Motor neuron (in vitro differentiated cells): Measurements from ENCODE around the gene CHSY1. TPM values are rescaled to one million over a fixed set of nuclear protein-coding genes. Genes with fewer than 3 reads are reported as not detected.

Experiments
- ATAC-seq, 8 experiments: fragments of 200-7000 bp; cut with Tn5 transposase; replicated peaks in 6 of 8; 2 replicates each; pipeline ENCODE4 v1.8.0; 2021; ENCODE audit warnings: mild to moderate bottlenecking in 8 of 8, moderate library complexity in 8 of 8
- H3K27ac ChIP-seq, 2 donors: fragments of 250-450 bp; sonication (Bioruptor Pico); 2 replicates each; pipeline ENCODE4 v1.9.0; 2021; ENCODE audit warnings: antibody characterized with exemption in 2 of 2, mild to moderate bottlenecking in 2 of 2, moderate library complexity in 1 of 2
- H3K4me1 ChIP-seq, 2 donors: fragments of 250-450 bp; sonication (Bioruptor Pico); replicated peaks in 1 of 2; 2 replicates each; pipeline ENCODE4 v1.6.1; 2021; ENCODE audit warnings: antibody characterized with exemption in 2 of 2, mild to moderate bottlenecking in 2 of 2, moderate library complexity in 1 of 2
- H3K4me3 ChIP-seq, 5 donors: fragments of 250-450 bp; sonication (Bioruptor Pico); 2 replicates each; pipeline ENCODE4 v1.9.0; 2021; ENCODE audit warnings: antibody characterized with exemption in 5 of 5, mild to moderate bottlenecking in 5 of 5, moderate library complexity in 4 of 5
- WGBS, 10 experiments: fragments of 450-650 bp; shearing (Covaris generic); methylation state at CpG; one replicate each; pipeline ENCODE4 v1.0.0; 2022; 5-methylcytosine and 5-hydroxymethylcytosine counted together
- in situ Hi-C, 9 experiments: fragments of 400-800 bp; cut with MboI; loops; one replicate each; pipeline ENCODE4 v1.15.0; 2021; ENCODE audit warnings: low sequenced_read_pairs in 9 of 9, low pct_unique_long_range_greater_than_20kb in 2 of 9; ENCODE audit not compliant: unreplicated experiment in 9 of 9
- total RNA-seq, 8 experiments: library from RNA; unstranded; fragments of 300-600 nt; gene quantifications; 2 replicates each; pipeline versions ENCODE4 v1.2.3 to v1.2.4, GENCODE V29; 2022

CHSY1 gene
- total RNA-seq, 8 experiments from 2014 or later, result 14.2 to 59.5 (median 20.7) TPM

DNA sequence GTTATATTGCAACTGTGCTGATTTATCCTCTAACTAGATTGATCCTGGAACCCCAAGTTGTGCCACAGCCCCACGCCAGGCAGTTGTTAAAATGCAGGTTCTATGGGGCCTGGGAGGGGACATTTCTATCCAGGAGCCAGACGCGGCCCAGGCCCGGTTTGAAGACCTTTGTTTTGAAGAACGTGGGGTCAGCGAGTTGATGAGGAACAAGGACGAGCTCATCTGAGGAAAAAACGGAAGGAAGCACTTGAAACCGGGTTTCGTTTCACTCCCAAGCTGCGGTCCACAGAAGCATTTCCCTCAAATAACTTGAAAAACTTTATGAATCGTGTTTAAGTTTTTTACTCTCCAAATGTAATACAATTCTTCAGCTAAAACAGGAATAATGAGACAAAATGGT is 76.4 kb downstream of the CHSY1 start:
- Histone ChIP-seq H3K4me3 (no peak overlapping the region), H3K4me1 (peaks cover 9 to 22% of the 10 kb centered on the region in 2 donors), H3K27ac (no peak overlapping the region)
- in situ Hi-C loops, result no loop called here
- no peak for ATAC-seq
- WGBS, 10 experiments, result 86 to 100% (median 92%) methylated on average over 2 to 11 of the region's 12 CpGs

DNA sequence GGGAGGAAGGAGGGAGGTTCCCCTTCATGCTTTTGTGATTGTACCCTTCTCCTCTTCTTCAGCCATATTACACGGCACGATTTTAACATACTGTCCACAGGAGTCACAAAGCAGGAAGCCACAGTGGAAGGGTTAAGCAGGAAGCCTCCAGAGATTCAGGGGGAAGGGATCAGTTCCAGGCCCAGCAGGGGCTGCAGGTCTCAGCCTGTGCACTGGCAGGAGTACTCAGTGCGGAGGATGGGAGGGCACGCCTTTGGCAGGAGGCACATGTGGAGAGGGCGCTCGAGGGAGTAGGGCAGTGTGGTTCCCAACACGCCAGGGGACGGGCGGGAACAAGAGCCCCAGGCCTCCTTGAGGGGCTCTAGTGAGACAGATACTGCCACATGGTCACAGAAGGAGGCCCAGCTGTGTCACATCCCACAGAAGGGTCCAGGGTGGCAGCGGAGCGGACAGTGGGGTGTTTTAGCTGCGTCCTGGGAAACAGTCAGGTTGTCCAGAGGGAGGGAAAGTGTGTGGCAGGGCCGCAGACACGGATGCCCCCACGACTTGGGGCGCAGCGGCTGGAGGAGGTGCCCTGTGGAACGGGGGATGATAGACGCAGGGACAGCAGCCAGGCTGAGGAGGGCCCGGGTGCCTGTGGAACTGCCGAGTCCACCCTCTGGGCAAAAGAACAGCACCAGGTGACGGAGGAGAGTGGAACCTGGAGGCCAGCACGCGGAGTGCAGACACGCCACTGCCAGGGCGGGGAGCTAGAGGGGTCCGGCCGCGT is 77.5 kb downstream of the CHSY1 start:
- Histone ChIP-seq H3K4me1 (peaks cover 9 to 22% of the 10 kb centered on the region in 2 donors), H3K4me3 (no peak overlapping the region), H3K27ac (no peak overlapping the region)
- 91 to 100% (median 94%) methylated on average over 2 to 10 of the region's 29 CpGs; no CpG with 5 or more reads in 4 of the 10 experiments for WGBS, 10 experiments
- ATAC-seq, result no peak
- in situ Hi-C loops, result no loop called here

DNA sequence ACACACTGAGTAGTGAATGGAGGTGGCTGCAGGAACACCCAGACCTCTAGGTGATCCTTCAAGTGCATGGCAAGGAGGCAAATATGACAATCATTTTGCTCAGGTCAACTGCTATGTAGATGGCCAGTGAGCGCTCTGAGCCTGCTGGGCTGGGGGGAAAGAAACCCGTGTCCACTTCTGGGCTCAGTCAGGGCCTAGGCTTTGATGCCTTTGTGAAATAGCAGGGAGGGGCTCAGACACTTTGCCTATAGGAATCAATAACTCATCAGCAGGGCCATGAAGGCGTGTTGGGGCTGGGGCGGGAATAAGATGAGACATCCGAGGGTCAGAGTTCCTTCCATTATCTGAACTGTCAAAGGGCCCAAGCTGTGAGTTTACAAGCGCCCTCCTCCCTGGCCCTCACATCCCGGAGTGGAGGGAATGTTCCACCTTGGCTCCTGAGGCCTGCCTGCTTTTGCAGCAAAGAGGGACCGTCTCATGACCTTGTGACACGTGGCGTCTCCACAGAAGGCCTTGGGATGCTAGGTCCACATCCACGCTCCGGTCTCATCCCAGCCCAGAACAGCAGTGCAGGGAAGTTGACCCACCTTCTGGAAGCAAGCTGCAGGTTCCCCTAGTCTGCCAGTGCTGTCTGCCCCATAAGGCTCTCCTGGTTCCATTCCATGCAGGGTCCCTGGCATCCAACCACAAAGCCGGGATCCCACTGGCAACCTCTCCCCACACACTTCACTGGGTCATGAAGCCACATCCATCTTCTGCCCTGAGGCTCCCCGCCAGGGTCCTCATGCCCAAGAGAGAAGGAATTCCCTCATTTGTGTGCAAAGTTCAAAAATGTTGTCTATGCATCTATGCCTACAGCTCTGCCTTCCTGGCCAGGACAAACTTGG is 78.4 kb downstream of the CHSY1 start:
- 82 to 100% (median 92%) methylated on average over 1 to 12 of the region's 14 CpGs; no CpG with 5 or more reads in 4 of the 10 experiments for WGBS, 10 experiments
- peak overlapping the region in 1 of 2 donors; percentile 34 for H3K27ac ChIP-seq
- H3K4me3 ChIP-seq, result no peak overlapping the region
- in situ Hi-C loops, result no loop called here
- ATAC-seq, result peak in 2 of 8 experiments; percentile 6 to 15
- H3K4me1 ChIP-seq, result peaks cover 9 to 22% of the 10 kb centered on the region in 2 donors

DNA sequence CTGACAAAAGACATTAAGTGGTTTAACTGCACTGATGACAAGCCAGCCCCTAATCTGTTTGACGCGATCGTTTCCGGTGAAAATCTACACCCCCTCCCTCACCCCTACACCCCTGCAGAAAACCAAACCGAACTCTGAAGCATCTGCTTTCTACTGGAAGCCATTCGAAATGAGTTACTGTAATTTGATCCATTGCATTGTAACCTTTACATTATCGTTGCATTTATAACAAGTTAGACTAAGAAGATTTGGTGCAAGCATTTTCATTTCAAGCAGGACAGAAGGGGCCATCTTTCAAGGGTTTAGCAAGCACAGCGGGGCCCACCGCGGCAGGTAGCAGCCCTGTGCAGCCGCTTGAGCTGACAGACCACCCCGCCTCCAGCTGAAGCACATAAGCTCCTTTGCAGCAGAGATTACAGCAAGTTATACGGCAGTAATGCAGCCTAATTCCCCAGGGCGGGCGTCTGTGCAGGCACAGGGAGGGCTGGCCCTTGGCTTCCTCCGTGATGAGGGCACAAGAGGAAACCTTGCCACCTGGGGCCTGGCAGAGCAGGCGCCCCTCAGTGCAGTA is 79.3 kb downstream of the CHSY1 start:
- WGBS, 10 experiments, result 40 to 100% (median 72%) methylated on average over 1 to 9 of the region's 17 CpGs; no CpG with 5 or more reads in 2 of the 10 experiments
- ATAC-seq, result peak in 5 of 8 experiments; percentile 31 to 67 (median 51)
- H3K4me3 ChIP-seq, result no peak overlapping the region
- in situ Hi-C loops, result no loop called here
- H3K27ac ChIP-seq, result peak overlapping the region; percentile 34 to 51
- peaks cover 9 to 22% of the 10 kb centered on the region in 2 donors for H3K4me1 ChIP-seq

DNA sequence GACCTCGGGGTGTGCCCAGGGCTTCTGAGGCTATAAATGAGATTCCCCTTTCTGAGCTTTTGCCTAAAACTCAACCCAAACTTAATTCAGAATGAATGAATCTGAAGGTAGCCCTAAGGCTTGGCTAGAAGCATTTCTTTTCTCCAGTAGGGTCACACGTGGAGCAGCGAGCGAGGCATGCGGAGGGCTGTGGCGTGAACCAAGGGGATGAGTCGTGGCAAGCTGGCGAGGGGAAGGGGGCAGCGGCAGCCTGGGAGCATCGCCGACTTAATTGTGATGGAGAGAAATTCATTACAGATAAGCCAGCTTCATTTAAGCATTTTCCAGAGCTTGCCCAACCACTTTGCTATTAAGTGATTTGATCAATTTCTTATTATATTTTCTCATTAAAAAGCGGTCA is 79.9 kb downstream of the CHSY1 start:
- ATAC-seq, result no peak
- H3K27ac ChIP-seq, result no peak overlapping the region
- in situ Hi-C loops, result no loop called here
- H3K4me1 ChIP-seq, result peaks cover 9 to 22% of the 10 kb centered on the region in 2 donors
- H3K4me3 ChIP-seq, result no peak overlapping the region
- 40 to 100% (median 83%) methylated on average over 1 to 9 of the region's 12 CpGs; no CpG with 5 or more reads in 1 of the 10 experiments for WGBS, 10 experiments

DNA sequence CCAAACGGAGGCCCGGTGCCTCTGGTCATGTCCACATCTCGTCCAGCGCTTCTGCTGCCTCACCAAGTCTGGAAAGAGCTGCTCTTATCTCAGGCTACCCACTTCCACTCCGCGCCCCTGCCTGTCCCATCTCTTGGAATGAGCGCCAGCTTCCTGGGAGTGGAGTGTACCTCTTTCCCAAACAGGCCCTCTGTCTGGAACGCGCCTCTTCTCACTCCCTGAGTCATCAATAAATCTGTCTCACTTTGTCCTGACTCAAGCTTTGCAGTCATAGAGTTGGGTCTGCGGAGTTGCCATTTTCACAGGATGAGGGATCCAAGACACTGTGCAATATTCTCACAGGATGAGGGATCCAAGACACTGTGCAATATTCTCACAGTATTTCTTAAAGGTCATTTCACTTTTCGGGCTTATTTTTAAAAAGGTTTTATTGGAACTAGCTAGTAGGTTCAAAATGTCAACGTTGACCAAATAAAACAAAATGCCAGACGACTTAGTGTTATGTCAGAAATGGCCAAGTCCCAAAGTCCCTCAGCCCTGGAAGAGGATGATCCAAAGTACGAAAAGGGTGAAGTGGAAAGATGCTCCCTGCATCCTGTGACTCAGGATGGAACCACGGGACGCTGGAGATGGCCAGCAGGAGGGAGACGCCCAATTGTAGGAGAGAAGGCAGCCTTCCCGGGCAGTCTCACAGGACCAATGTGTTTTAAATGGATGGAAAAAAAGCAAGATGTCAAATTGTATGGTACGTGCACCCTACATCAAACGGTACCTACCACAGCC is 81.1 kb downstream of the CHSY1 start:
- 24 to 96% (median 90%) methylated on average over 2 to 13 of the region's 20 CpGs for WGBS, 10 experiments
- peak in 2 of 8 experiments; percentile 15 to 29 for ATAC-seq
- no peak overlapping the region for H3K27ac ChIP-seq
- in situ Hi-C loops, result no loop called here
- peaks cover 9 to 22% of the 10 kb centered on the region in 2 donors for H3K4me1 ChIP-seq
- H3K4me3 ChIP-seq, result no peak overlapping the region

DNA sequence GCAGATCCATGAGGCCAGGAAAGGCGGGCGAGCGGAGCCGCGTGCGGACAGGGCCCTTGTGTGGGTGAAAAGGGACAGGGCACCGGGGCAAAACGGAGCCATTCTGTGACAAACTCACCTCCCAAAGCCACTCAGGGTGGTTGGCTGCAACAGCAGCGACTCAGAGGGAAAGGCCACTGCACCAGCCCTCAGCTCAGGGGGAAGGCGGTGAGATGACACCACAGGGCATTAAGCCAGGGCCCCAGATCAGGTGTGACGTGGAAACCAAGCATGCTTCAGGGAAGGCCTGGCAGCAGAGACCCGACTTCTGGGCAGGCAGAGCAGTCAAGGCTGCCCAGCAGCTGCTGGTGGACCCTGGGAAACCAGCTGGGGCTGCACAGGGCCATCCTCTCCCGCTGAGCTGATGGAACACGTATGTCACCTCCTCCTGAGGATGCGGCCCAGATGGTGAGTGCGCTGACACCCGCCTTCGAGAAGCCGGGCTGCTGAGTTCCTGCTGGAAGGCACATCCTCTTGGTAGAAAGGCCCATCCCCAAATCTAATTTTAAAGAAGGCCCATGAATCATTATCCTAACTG is 82.3 kb downstream of the CHSY1 start:
- no peak overlapping the region for H3K4me3 ChIP-seq
- ATAC-seq, result peak in 1 of 8 experiments; percentile 56
- 66 to 92% (median 74%) methylated on average over 4 to 14 of the region's 19 CpGs; no CpG with 5 or more reads in 4 of the 10 experiments for WGBS, 10 experiments
- in situ Hi-C loops, result no loop called here
- peaks cover 9 to 22% of the 10 kb centered on the region in 2 donors for H3K4me1 ChIP-seq
- no peak overlapping the region for H3K27ac ChIP-seq

DNA sequence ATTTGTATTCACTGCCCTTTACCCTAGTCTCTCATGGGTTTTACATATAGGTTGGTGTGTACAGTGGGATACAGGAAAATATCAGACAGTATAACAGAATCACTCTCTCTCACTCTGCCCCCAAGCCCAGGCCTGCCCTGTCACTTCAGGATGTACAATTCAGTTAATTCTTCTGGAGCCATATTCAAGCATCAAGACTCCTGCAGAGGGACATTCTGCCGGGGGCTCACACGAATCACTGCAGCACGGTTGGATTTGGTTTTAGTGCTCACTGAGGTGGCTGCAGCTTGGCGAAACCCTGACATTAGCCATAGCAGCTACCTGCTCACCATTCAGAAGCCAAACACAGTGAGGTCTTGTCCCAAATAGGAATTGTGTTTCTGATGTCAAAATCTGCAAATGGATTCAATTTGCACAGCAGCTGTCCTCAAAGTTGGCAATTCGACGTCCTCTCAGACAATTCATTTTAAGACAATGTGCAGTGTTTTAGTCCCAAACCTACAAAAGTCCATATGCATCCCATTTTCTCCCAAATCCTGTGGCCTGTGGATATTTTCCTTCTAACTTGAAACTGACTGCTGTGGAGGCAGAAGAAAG is 82.9 kb downstream of the CHSY1 start:
- Histone ChIP-seq H3K27ac (no peak overlapping the region), H3K4me1 (peaks cover 9 to 22% of the 10 kb centered on the region in 2 donors), H3K4me3 (no peak overlapping the region)
- in situ Hi-C loops, result no loop called here
- 0 to 100% (median 77%) methylated on average over 1 to 6 of the region's 6 CpGs; no CpG with 5 or more reads in 2 of the 10 experiments for WGBS, 10 experiments
- no peak for ATAC-seq

DNA sequence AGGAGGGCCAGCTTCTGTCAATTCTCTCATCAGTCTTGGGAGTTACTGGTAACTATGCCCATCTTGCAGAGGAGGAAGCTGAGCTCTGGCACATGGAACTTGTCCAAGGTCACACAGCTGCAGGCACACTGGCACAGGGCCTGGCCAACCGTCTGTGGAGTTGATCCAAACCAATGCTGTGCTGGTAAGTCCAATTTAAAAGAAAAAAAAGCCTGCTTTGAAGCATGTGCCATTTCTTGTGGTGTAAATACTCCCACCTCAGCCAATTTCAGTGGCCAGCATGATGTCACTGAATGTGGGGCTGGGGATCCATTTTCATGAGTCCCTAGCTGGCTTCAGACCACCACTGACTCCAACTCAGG is 83.4 kb downstream of the CHSY1 start:
- Histone ChIP-seq H3K27ac (no peak overlapping the region), H3K4me3 (no peak overlapping the region), H3K4me1 (peaks cover 9 to 18% of the 10 kb centered on the region in 2 donors)
- no peak for ATAC-seq
- WGBS, 10 experiments, result 67 to 100% (median 100%) methylated on average over 1 of the region's 1 CpG; no CpG with 5 or more reads in 7 of the 10 experiments
- in situ Hi-C loops, result no loop called here

DNA sequence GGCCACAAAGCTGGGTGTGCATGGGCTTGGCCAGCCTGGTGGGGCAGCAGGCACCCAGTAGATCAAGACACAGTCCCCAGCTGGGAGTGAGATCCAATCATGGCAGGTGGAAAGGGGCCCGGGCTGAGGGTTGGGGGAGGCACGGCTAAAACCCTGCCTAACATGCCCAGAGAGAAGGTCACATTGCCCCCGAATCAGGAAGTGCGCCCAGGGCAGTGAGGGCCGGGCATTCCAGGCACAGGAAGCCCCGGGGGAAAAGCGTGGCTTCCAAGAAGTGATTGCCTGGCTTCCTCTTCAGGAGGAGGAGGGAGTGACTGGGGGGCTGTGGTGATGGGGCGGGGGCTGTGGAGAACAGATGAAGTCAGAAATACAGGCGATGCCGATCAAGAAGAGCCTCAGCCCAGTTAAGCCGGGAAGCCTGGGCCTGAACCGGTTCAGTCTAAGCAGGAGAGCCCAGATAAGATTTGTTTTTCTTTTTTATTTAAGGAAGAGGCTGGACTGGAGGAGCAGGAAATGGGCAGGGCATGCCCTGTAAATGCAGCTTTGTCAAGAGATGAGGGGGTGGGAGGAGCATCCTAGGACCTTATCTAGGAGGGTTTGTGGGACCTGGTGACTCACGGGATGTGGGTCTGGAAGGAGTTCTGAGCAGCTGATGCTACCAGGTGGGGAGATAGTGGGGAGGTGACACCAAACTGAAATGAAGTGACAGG is 83.9 kb downstream of the CHSY1 start:
- Histone ChIP-seq H3K4me1 (peaks cover 6 to 13% of the 10 kb centered on the region in 2 donors), H3K27ac (no peak overlapping the region), H3K4me3 (no peak overlapping the region)
- ATAC-seq, result peak in 3 of 8 experiments; percentile 80 to 86 (median 81)
- WGBS, 10 experiments, result 0 to 85% (median 80%) methylated on average over 1 to 6 of the region's 13 CpGs; no CpG with 5 or more reads in 5 of the 10 experiments
- in situ Hi-C loops, result no loop called here

DNA sequence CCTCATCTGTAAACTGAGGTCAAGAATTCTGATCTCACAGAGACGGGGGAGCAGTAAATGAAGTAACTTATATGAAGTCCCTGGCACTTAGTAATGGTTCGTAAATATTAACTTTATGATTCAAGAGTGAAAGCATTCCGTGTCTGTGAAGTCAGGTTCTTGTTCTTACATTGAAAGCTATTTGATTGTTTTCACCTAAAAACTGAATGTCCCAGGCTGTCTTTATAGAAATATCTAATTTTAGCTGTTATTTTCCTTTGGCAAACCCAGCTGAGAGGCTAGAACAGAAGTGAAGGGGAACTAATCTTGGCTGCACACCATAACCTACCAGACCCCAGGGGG is 84.5 kb downstream of the CHSY1 start:
- Histone ChIP-seq H3K27ac (no peak overlapping the region), H3K4me3 (no peak overlapping the region), H3K4me1 (peaks cover under 1 to 7% of the 10 kb centered on the region in 2 donors)
- no peak for ATAC-seq
- in situ Hi-C loops, result no loop called here
- WGBS, 10 experiments, result 67 to 100% (median 89%) methylated on average over 1 to 3 of the region's 3 CpGs; no CpG with 5 or more reads in 2 of the 10 experiments
